MG63 (cell line): ENCODE results near the gene GABRD. TPM values are rescaled to one million over a fixed set of nuclear protein-coding genes. Genes with fewer than 3 reads are reported as not detected.

Experiments used
- DNase-seq: peaks from one replicate; pipeline ENCODE4 v3.0.0-alpha.2; 2020
- H3K27me3 ChIP-seq: fragments of 250-450 bp; sonication (Bioruptor Pico); 2 replicates; pipeline ENCODE4 v1.5.1; 2020; ENCODE audit warnings: mild to moderate bottlenecking, moderate library complexity
- H3K36me3 ChIP-seq: fragments of 250-450 bp; sonication (Bioruptor Pico); 2 replicates; pipeline ENCODE4 v1.5.1; 2020; ENCODE audit warnings: mild to moderate bottlenecking, moderate library complexity
- H3K4me3 ChIP-seq: fragments of 250-450 bp; sonication (Bioruptor Pico); 2 replicates; pipeline ENCODE4 v1.5.1; 2020; ENCODE audit warnings: mild to moderate bottlenecking, moderate library complexity
- H3K9me3 ChIP-seq: fragments of 250-450 bp; sonication (Bioruptor Pico); 2 replicates; pipeline ENCODE4 v1.5.1; 2020; ENCODE audit warnings: mild to moderate bottlenecking, moderate library complexity
- total RNA-seq: library from RNA; depleted of rRNA; stranded (reverse); fragments of >200 nt; shearing (Covaris generic); gene quantifications from 2 replicates; pipeline ENCODE4 v1.2.3, GENCODE V29; 2014; ENCODE audit warnings: low replicate concordance

Gene GABRD
- total RNA-seq, 1 experiment from 2014 or later: not detected

DNA sequence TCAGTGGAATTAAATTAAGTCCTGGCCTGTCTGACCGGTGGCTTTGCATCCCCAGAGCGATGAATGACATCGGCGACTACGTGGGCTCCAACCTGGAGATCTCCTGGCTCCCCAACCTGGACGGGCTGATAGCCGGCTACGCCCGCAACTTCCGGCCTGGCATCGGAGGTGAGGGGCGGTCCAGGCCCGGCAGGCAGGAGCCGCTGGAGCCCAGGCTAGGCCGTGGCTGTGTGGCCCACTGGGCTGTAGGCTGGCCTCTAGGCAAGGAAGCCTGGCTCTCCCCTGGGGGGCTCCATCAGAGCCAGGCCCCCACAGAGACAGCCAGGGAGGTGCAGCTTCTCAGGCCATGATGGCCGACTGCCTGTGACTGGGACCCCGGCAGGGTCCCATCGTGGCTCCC is 5.7 kb downstream of the GABRD start:
- Histone ChIP-seq H3K4me3 (no peak overlapping the region), H3K27me3 (peaks cover 17% of the 10 kb centered on the region), H3K9me3 (no peaks in the 10 kb centered on the region), H3K36me3 (no peaks in the 10 kb centered on the region)
- no peak for DNase-seq

DNA sequence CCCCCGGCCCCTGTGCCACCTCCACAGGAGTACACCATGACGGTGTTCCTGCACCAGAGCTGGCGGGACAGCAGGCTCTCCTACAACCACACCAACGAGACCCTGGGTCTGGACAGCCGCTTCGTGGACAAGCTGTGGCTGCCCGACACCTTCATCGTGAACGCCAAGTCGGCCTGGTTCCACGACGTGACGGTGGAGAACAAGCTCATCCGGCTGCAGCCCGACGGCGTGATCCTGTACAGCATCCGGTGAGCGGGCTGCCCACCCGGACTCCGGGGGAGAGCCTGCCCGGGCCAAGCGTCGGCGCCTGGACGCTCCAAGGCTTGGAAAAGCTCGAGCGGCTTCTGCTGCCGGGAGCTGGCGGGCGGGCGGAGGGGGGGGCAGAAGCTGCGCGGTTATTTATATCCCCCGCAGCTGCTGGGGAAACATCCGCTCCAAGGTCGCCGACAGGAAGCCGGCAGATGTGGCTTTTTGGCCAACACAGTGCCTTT is 6.4 kb downstream of the GABRD start:
- no peak for DNase-seq
- H3K4me3 ChIP-seq: no peak overlapping the region
- no peaks in the 10 kb centered on the region for H3K9me3 ChIP-seq
- H3K36me3 ChIP-seq: no peaks in the 10 kb centered on the region
- peaks cover 10% of the 10 kb centered on the region for H3K27me3 ChIP-seq

DNA sequence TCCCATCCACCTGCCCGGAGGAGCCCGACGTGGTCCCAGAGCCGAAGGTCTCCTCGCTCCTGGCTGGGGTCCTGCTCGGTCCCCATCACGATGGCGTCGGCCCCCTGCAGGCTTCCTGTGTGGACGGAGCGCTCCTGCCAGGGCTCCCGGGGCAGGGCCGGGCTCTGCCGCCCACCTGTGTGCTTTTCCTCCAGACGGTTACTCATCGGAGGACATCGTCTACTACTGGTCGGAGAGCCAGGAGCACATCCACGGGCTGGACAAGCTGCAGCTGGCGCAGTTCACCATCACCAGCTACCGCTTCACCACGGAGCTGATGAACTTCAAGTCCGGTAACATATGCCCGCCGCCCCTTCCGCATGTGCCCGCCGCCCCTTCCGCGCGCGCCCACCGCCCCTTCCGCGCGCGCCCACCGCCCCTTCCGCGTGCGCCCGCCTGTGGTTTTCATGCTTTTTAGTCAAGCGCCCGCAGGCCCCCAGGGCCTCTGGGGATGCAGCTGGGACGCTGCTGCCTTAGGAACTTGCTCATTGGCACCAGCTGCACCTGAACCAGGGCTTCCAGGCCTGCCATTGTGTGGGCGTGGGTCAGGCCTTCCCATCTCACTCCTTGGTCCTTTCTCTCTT is 8.9 kb downstream of the GABRD start:
- no peaks in the 10 kb centered on the region for H3K27me3 ChIP-seq
- H3K4me3 ChIP-seq: no peak overlapping the region
- H3K36me3 ChIP-seq: no peaks in the 10 kb centered on the region
- no peak for DNase-seq
- H3K9me3 ChIP-seq: no peaks in the 10 kb centered on the region

DNA sequence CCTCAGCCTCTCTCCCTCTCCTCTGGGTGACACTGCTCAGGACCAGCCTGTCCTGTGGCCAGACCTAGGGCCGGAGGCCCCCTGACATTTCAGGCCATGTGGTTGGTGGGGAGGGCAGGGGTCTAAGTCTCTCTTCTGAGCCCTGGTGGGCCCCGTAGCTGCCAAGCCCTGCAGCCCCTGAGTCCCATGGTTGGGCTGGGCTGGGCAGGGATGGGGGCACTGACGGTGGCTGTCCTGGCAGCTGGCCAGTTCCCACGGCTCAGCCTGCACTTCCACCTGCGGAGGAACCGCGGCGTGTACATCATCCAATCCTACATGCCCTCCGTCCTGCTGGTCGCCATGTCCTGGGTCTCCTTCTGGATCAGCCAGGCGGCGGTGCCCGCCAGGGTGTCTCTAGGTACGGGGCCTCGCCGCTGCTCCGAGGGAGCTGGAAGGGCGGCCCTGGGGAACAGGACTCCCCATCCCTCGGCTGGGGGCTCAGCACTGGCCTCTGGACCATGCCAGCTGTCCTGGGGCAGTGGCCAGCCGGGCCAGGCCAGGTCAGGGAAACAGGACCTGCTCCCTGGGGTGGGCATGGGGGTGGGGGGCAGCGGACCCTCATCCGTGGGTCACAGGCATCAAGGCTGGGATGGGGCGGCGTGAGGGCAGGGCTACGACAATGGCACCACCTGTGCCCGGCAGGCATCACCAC is 9.9 kb downstream of the GABRD start:
- no peaks in the 10 kb centered on the region for H3K36me3 ChIP-seq
- no peaks in the 10 kb centered on the region for H3K9me3 ChIP-seq
- H3K27me3 ChIP-seq: no peaks in the 10 kb centered on the region
- no peak overlapping the region for H3K4me3 ChIP-seq
- DNase-seq: no peak

DNA sequence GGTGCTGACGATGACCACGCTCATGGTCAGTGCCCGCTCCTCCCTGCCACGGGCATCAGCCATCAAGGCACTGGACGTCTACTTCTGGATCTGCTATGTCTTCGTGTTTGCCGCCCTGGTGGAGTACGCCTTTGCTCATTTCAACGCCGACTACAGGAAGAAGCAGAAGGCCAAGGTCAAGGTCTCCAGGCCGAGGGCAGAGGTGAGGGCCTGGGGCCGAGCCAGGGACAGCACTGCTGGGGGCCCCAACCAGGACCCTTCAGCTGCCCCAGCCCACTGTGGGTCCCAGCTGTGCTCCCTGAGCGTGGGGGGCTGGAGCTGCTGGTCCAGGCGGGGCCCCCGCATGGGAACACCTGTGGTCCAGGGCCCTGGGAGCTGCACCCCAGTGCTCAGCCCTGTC is 10.4 kb downstream of the GABRD start:
- no peaks in the 10 kb centered on the region for H3K9me3 ChIP-seq
- H3K4me3 ChIP-seq: no peak overlapping the region
- no peaks in the 10 kb centered on the region for H3K36me3 ChIP-seq
- DNase-seq: no peak
- no peaks in the 10 kb centered on the region for H3K27me3 ChIP-seq

DNA sequence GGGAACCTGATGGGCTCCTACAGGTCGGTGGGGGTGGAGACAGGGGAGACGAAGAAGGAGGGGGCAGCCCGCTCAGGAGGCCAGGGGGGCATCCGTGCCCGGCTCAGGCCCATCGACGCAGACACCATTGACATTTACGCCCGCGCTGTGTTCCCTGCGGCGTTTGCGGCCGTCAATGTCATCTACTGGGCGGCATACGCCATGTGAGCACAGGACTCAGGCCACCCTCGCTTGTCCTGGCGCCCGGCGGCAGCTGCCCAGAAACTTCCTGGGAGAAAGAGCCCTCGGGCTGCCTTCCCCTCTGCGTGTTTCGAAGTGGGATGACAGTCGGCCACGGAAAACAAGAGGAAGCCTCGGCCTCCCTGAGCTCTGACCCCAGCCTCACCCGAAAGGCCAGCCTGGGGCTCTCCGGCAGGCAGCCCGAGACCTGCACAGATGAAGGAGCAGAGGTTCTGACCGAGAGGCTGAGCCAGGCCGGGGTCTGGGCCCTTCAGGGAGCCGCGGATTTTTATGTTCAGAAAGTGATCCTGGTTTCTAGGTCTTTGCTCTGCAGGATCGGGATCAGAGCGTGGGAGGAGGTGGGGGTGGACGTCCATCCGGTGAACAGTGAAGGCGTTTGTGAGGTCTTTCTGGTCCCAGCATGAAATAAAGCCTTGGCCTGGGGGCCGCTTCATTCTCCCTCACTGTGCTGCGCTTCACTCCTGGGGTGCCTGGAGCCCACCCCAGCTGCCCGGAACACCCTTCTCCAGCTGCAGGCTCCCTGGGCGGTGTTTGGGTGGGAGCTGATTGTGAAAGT is 11.1 kb downstream of the GABRD start:
- H3K27me3 ChIP-seq: no peaks in the 10 kb centered on the region
- DNase-seq: no peak
- H3K4me3 ChIP-seq: no peak overlapping the region
- H3K36me3 ChIP-seq: no peaks in the 10 kb centered on the region
- no peaks in the 10 kb centered on the region for H3K9me3 ChIP-seq

DNA sequence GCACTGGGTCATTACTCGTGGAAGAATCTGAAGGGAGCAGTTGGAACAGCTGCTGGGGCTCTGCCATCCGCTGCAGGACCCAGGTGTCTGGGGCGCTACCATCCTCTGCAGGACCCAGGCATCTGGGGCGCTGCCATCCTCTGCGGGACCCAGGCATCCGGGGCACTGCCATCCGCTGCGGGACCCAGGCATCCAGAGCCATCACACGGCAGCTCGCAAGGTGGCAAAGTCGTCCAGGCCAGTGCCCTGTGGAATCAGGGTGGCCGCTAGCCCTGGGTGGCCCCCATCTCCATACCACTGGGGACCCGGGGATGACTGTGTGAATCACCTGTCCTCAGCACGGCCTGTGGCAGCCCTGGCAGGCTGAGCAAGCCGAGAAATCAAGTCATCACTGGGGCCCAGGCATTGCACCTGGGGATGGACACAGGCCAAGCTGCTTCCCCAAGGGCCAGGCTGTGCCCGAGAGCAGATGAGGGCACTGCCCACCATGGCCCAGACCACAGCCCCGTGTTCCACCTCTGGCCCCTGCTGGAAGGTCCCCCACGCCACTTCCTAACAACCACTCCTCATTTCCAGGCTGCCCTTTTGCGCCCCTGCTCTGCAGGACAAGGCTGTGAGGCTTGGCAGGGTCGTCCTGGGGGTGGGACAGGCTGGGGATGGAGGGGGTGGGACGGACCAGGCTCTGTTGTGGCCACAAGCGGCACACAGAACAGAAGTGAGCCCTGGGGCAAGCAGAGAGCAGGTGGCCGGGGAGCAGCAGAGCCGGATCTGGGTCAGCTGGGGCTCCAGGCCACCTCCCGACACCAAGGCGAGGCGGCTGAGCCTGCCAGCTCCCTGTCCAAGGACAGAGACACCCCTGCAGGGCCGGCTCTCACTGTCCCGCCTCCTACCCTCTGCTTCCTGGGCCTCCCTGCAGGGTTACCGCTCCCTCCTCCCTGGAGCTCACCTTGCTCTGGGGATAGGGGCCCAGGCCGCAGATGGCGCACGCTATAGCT is 12.7 kb downstream of the GABRD start:
- no peaks in the 10 kb centered on the region for H3K27me3 ChIP-seq
- no peaks in the 10 kb centered on the region for H3K36me3 ChIP-seq
- no peaks in the 10 kb centered on the region for H3K9me3 ChIP-seq
- no peak for DNase-seq
- no peak overlapping the region for H3K4me3 ChIP-seq

DNA sequence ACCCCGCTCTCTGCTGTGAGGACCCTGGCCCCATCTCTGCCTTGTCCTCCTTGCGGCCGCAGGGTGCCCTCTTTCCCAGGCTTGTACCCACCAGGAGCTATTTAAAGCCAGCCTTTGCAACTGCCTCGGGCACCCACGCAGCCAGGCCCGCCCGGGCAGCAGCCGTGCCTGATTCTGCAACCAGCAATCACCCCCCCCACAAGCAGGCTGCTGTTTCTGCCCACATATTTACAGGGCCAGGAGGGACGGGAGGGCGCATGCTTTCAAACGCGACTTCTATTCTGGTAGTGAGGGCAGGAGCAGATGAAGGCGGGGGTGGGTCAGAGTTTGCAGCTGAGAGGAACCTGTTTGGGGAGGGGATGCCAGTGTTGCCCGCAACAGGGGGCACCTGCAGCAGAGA is 13.6 kb downstream of the GABRD start:
- H3K4me3 ChIP-seq: no peak overlapping the region
- DNase-seq: no peak
- H3K27me3 ChIP-seq: no peaks in the 10 kb centered on the region
- H3K36me3 ChIP-seq: no peaks in the 10 kb centered on the region
- no peaks in the 10 kb centered on the region for H3K9me3 ChIP-seq

DNA sequence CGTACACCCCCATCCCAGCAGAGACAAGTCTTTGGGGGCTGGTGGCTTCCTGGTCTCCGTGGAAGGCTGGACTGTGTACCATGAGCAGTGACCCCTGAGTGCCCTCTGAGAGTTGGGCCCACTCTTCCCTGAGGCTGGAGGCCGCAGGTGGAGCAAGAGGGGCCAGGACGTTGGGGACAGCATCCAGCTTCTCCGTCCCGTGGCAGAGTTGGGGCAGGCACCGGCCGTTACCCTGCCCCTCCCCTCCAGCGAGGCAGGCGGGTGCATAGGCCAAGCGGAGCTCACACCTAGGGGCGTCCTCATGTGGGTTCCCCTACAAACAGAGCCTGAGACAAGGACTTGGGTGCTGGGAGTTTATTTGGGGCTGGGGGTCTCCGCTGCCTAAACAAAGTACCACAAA is 14.0 kb downstream of the GABRD start:
- no peaks in the 10 kb centered on the region for H3K36me3 ChIP-seq
- H3K27me3 ChIP-seq: no peaks in the 10 kb centered on the region
- H3K9me3 ChIP-seq: no peaks in the 10 kb centered on the region
- DNase-seq: no peak
- no peak overlapping the region for H3K4me3 ChIP-seq

DNA sequence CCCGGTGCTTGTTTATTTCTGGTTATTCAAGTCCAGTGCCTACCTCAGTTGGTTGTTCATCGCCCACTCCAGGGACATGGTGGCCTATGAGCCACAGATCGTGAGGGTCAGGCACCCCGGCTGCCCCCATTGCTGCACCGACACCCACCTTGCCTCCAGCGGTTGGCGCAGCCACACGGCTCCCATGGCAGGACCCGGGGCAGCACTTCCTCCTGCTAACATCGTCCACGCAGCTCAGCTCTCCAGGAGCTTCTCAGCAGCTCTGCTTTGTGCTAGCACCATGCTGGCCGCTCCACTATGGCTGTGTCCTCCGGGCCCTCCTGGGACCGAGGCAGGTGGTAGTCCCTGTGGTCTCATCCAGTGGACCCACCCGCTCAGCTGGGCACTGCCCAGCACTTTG is 17.1 kb downstream of the GABRD start:
- no peaks in the 10 kb centered on the region for H3K9me3 ChIP-seq
- no peak for DNase-seq
- H3K4me3 ChIP-seq: no peak overlapping the region
- no peaks in the 10 kb centered on the region for H3K27me3 ChIP-seq
- H3K36me3 ChIP-seq: no peaks in the 10 kb centered on the region

DNA sequence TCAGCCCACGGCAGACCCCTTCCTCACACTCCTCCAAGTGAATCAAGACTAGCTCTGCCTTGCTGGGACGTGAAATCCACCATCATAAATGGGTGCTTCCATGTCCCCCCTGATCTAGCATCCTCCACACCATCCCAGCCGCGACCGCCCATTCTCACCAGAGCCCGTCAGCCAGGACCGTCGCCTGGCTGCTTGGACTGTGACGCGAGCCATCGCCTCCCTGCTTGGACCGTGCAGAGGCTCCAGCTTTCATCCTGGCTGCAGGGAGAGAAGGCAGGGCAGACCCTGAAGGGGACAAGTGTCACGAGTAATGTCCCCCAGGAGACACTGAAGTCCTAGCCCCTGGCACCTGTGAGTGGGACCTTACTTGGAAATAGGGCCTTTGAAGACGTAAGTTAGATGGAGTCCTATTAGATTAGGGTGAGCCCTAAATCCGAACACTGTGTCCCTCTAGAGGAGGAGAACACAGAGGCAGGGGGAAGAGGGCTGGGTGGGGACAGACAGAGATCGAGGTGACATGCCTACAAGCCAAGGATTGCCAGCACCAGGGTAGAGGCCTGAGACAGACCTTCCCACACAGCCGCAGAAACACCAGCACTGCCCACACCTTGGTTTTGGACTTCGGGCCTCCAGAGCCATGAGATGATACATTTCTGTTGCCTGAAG is 18.3 kb downstream of the GABRD start:
- Histone ChIP-seq H3K36me3 (no peaks in the 10 kb centered on the region), H3K9me3 (no peaks in the 10 kb centered on the region), H3K27me3 (no peaks in the 10 kb centered on the region), H3K4me3 (no peak overlapping the region)
- no peak for DNase-seq

DNA sequence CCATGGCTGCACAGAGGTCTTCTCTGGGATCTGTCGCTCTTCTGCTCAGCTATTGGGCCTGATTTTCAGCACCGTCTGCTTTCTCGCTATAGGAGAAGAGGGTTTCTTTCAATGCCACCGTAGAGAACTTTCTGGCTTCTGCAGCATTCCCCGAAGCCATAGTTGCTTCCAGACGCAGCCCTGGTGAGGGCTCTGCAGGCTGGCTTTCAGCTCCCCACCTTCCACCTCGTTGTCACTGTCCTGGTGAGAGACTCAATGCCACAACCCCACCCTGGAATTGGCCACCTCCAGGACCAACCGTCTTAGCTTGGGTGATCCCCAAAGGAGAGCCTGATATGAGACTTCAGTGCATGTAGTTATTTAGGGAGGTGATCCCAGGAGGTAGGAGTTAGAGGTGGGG is 19.1 kb downstream of the GABRD start:
- Histone ChIP-seq H3K36me3 (no peaks in the 10 kb centered on the region), H3K4me3 (no peak overlapping the region), H3K27me3 (no peaks in the 10 kb centered on the region), H3K9me3 (no peaks in the 10 kb centered on the region)
- no peak for DNase-seq

DNA sequence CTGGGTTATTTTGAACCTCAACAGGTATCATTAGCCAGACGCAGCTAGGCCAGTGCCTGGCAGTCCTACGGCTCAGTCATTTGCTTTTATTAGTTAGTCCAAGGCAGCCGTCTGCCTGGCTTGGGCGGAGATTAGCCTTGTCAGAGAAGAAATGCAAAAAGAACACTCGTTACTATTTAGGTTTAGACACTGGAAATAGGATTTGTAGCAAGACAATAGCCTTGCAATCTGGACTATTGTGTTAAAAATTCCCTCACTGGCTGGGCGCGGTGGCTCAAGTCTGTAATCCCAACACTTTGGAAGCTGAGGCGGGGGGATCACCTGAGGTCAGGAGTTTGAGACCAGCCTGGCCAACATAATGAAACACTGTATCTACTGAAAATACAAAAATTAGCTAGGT is 20.1 kb downstream of the GABRD start:
- DNase-seq: no peak
- no peaks in the 10 kb centered on the region for H3K36me3 ChIP-seq
- H3K9me3 ChIP-seq: no peaks in the 10 kb centered on the region
- H3K27me3 ChIP-seq: no peaks in the 10 kb centered on the region
- H3K4me3 ChIP-seq: no peak overlapping the region

DNA sequence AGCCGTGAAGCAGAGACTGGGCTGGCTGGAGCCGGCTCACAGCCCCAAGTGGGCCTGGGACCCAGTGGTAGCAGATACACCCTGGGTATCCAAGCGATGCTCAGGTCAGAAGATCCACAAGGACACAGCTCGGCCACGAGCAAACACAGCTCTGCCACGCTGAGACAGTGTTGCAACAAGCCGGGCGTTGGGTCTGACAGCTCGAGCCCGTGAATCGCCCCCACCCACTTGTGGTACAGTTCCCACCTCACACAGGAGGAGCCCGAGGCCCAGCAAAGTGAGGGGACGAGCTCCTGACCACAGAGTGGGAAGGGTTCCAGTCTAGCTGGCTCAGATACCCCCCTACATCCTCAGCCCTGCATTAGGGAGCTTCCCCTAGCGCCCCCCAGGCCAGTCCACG is 22.2 kb downstream of the GABRD start:
- no peak for DNase-seq
- H3K36me3 ChIP-seq: no peaks in the 10 kb centered on the region
- no peaks in the 10 kb centered on the region for H3K9me3 ChIP-seq
- H3K4me3 ChIP-seq: no peak overlapping the region
- H3K27me3 ChIP-seq: no peaks in the 10 kb centered on the region

DNA sequence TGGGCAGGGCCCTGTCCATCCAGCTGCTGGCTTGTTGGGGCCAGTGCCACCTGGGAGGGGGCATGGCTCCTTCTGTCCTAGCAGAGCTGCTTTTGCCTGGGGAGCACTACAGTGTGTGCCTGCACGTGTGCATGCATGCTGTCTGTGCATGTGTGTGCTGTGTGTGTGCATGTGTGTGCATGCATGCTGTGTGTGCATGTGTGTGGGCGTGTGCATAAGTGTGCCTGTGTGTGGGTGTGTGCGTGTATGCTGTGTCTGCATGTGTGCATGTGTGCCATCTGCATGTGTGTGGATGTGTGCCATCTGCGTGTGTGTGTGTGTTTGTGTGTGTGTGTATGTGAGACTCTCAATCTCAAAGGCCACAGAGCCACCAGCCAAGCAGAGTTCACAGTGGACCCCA is 22.7 kb downstream of the GABRD start:
- no peaks in the 10 kb centered on the region for H3K27me3 ChIP-seq
- no peaks in the 10 kb centered on the region for H3K36me3 ChIP-seq
- H3K4me3 ChIP-seq: no peak overlapping the region
- DNase-seq: no peak
- no peaks in the 10 kb centered on the region for H3K9me3 ChIP-seq
